HepG2 (cell line): Measurements from ENCODE around the gene TADA1.

Experiments used
- RXRB ChIP-seq: IDR thresholded peaks from 2 replicates; pipeline ENCODE4 v1.6.1; 2016; ENCODE audit warnings: borderline replicate concordance, missing genetic modification reagents, missing compliant biosample characterization
- ZNF225 ChIP-seq: sonication (generic); formaldehyde crosslinking; IDR thresholded peaks from 2 replicates; pipeline ENCODE4 v1.4.0; 2020; ENCODE audit warnings: mild to moderate bottlenecking, missing genetic modification reagents
- ZNF891 ChIP-seq: sonication (generic); formaldehyde crosslinking; IDR thresholded peaks from 2 replicates; pipeline ENCODE4 v1.5.0; 2020; ENCODE audit warnings: mild to moderate bottlenecking, missing genetic modification reagents

GRCh38 chr1:166911624-166912023, 35.6 kb upstream of the TADA1 start:
- TF ChIP-seq RXRB (CRISPR knock-in tag) (no peak), ZNF891 (no peak), ZNF225 (no peak)
